NCI-H345 treated with DMSO at 0.1 percent for 48 hours (cell line): ENCODE measurements around the gene DPP3.
"Not testable (repeated sequence)": the region's sequence is repeated elsewhere in the genome, so short reads cannot be mapped to it uniquely, and the experiment has no call there.

Experiments used
- DNase-seq: peaks from one replicate; lab custom pipeline; 2025; ENCODE audit not compliant: unreplicated experiment; lab: John Stamatoyannopoulos, UW

Gene DPP3

DNA sequence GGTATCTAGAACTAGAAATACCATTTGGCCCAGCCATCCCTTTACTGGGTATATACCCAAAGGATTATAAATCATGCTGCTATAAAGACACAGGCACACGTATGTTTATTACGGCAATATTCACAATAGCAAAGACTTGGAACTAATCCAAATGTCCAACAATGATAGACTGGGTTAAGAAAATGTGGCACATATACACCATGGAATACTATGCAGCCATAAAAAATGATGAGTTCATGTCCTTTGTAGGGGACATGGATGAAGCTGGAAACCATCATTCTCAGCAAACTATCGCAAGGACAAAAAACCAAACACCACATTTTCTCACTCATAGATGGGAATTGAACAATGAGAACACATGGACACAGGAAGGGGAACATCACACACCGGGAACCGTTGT lies 16.1 kb upstream of the DPP3 start:
- not testable (repeated sequence) for DNase-seq

DNA sequence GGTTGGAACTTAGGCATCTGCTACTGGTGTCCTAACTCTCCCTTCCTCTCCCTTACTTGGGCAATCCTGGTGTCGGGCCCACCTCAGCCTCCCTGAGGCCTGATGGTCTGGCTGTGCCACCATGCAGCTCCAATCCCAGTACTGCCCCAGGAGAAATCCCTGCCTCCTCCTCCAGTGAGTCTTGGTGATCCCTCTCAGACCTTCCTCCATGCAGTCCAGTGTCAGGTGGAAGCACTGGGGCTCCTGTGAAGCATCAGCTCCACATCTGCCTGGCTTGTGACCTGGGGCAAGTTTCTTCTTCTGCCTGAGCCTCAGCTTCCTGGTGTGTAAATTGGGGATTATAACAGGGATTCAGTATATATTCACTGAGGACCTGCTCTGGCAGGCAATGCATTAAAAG lies 15.3 kb upstream of the DPP3 start:
- DNase-seq: no peak

DNA sequence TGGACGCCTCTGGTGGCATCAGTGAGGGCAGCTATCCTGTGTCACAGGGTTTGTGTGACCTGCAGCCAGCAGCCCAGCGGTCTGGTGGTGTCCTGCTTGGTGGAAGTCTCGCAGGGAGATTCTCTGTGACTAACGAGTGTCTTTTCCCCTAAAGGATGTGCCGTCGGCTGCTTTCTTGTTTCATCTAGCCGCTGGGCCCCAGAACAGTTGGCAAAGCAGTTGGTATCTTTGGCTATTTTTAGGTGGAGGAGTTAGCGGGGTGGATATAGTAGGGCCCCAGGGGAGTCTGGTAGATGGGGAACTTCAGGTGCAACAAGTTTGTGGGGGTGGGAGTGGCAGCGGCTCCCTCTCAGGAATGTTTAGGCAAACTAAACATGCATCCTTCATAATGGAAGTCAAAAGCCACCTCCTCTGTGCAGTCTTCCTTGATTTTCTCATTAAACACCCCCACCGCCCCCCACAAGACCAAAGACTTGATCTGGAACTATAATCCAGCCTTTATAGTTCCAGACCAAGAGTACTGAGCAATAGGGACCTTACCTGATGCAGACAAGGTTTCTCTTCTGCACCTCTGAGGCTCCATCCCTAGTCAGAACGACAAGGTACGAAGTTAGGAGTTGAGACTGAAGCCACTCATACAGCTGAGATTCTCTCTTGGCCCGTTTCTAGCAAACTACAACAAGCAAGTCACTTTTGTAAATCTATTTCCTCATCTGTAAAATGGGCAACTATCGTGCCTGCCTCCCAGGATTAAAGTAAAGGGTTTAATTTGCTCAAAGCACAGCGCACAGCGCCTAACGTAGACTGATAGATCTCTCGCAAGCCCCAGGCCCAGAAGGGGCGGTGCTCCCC lies 14.6 kb upstream of the DPP3 start:
- no peak for DNase-seq

GRCh38 chr11:66466225-66467033 lies 13.8 kb upstream of the DPP3 start, which contains the start of gene PELI3:
TSS of gene PELI3 (plus strand) at chr11:66466905. CDS start at chr11:66468129, 1,224 bp downstream.
- peak; percentile 76 for DNase-seq

DNA sequence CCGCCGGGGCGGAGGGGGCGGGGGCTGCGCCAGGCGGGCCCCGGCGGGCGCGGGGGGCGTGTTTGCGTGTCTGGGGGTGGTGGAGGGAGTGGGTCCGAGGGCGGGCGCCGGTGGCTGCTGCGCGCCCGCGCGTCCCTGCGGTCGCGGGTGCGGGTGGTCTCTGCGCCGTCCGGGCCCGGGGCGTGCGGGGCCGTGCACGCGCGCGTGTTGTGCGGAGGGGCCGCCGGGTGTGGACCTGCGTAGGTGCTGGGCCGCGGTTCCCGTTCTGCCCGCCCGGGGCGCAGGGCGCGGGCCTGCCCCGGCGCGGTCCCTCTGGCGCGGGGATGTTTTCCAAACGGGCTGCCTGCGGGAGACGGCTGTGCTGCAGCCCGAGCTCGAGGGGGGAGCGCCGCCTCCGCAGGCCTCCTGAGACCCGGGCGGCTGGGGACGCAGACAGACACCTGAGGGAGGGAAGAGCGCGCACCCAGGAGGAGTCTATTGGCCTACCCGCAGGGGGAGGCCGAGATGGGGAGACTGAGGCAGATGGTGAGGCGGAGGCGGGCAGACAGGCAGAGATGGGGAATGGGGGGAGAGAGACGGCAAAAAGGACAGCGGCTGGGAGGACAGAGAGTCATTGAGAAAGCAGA lies 13.1 kb upstream of the DPP3 start:
- no peak for DNase-seq

DNA sequence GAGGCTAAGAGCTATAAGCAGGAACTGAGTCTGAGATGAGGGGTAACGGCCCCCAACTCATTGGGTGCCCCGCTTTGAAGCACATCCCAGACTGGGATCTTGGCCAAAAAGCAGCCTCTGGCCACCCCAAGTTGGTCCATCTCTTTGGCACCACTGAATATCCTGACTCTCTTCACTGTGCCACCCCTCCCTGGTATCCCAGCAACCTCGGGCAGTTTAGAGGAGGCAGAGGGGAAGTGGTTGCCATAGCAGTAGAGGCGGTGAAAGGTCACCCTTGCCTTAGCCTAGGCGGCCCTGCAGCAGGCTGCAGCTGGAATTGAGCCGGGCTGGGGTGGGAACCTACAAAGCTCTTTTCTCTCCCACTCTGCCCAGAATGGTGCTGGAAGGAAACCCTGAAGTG lies 12.5 kb upstream of the DPP3 start:
- no peak for DNase-seq

- DNase-seq: no peak
Measured at GRCh38 chr11:66468691-66469090, 11.5 kb upstream of the DPP3 start.

- DNase-seq: no peak
Measured at GRCh38 chr11:66469441-66469840, 10.8 kb upstream of the DPP3 start.

DNA sequence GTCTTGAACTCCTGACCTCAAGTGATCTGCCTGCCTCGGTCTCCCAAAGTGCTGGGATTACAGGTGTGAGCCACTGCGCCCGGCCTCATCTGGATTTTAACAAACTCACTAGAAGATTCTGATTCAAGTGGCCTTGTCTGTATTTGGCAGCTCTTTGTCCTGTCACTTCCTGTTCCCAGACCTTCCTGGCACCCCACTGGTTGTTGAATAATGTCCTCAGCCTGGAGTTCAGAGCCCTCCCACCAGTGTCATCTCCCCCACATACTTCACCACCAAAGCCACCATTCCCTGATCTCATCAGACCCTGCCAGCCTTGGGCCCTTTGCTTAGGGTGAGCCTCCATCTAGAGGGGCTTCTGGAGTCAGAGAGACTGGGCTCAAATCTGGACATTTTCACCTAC lies 10.2 kb upstream of the DPP3 start:
- DNase-seq: no peak

DNA sequence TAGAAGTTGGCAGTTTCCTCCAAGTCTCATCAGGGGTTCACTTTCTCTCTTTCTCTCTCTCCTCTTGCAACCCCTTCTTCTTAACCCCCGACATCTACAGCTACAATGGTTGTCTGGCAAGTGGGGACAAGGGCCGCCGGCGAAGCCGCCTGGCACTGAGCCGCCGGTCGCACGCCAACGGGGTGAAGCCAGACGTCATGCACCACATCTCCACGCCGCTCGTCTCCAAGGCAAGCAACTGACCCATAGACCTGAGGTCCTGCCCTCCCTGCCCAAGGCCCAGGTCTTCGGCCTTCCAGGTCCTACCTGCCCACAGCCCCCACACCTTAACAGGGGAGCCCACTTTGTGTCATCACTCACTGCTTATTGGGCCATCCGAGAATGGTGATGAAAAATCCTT lies 9.1 kb upstream of the DPP3 start:
- no peak for DNase-seq

DNA sequence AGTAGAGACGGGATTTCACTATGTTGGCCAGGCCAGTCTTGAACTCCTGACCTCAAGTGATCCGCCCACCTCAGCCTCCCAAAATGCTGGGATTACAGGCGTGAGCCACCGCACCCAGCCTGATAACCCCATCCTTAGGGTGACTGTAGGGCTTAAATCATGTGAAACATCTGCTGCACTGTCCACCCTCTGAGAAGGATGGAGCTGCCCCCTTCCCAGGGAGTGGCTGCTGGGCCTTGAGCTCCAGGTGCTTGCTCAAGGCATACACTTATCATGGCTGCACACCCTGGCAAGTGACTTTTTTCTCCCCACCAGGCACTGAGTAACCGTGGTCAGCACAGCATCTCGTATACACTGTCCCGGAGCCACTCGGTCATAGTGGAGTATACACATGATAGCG lies 8.2 kb upstream of the DPP3 start:
- DNase-seq: no peak

DNA sequence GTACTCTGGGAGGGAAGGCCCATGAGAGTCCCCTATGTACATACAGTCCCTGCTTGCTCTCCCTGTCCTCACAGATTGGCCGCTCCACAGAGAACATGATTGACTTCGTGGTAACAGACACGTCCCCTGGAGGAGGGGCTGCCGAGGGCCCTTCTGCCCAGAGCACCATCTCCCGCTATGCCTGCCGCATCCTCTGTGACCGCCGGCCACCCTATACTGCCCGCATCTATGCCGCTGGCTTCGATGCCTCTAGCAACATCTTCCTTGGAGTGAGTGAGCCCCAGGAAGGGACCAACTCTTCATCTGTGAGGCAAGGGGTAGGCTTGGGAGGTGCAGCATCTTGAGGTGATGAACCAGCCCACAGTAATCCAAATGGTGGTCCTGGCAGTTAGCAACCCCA lies 7.1 kb upstream of the DPP3 start:
- DNase-seq: no peak

DNA sequence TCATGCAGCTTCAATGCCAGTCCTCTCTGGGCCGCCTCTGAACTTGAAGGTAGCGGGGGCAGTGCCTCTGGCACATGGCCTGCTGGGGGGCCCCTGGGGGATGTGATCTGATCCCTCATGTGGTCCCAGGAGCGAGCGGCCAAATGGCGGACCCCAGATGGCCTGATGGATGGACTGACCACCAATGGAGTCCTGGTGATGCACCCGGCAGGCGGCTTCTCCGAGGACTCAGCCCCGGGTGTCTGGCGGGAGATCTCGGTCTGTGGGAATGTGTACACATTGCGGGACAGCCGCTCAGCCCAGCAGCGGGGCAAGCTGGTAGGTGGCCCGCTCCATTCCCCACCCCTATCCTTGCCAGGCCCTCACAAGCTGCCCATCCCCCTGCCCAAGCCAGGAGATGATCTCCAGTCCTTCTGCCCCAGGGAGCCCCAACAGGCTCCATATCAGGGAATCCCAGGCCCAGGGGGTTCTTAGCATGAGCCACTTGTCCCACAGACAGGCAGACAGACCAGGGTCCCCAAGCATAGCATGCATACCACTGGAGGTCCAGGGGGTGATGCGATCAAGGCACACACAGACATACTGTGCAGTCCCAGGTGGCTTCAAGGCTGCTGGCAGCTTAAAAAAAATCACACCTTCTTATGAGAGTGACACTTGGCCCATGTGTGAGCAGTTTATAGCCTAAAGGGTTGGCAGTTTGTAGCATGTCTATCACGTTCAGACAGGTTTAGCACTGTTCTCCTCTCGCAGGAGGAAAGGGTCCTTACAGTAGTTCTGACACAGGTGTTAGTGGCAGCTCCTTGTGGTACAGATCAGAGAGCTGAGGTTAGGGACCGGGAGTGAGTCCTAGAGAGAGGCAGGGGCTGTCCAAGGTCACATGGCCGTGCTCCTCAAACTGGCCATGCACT lies 6.4 kb upstream of the DPP3 start:
- DNase-seq: no peak

DNA sequence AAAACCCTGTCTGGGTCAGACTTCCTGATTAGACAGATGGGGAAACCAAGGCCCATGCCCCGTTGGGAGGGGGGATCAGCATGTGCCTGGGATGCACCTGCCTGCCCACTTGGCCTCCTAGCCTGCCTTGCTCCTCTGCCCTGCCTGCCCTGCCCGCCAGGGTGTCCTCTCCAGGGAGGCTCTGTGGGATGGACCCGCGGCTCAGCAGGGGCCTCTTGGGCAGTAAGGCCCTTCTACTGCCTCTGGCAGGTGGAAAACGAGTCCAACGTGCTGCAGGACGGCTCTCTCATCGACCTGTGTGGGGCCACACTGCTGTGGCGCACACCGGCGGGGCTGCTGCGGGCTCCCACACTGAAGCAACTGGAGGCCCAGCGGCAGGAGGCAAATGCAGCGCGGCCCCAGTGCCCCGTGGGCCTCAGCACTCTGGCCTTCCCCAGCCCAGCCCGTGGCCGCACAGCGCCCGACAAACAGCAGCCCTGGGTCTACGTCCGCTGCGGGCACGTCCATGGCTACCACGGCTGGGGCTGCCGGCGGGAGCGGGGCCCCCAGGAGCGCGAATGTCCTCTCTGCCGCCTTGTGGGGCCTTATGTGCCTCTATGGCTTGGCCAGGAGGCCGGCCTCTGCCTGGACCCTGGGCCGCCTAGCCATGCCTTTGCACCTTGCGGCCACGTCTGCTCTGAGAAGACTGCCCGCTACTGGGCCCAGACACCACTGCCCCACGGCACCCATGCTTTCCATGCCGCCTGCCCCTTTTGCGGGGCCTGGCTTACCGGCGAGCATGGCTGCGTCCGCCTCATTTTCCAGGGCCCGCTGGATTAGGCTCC lies 4.7 kb upstream of the DPP3 start:
- no peak for DNase-seq

DNA sequence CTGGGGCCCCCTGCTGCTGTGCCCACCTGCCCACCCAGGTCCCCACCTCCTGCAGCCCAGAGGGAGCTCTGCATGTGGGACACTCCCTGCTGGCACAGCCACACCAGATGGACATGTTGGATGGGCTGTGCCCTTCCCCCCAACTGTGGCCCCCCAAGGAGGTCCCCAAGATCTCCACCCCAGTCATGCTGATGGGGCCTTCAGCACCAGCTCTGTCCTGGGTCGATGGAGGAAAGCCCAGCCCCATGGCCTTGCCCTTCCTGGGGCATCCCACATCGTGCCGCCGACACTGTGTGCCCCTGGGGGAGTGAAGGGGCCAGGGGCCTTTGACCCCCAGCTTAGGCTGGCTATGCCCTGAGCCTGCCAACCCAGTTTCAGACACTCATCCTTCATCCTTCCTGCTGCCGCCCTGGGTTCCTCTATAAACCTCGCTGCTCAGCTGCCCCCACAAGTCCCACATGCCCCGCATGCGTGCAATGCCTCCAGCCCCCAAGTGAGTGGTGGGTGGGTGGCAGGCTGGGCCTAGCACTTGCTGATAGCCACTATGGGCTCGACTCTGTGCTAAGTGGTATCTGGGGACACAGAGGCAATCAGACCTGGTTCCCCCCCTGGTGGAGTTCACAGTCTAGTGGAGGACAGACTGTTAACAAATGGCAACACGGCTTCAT lies 3.9 kb upstream of the DPP3 start:
- DNase-seq: no peak

DNA sequence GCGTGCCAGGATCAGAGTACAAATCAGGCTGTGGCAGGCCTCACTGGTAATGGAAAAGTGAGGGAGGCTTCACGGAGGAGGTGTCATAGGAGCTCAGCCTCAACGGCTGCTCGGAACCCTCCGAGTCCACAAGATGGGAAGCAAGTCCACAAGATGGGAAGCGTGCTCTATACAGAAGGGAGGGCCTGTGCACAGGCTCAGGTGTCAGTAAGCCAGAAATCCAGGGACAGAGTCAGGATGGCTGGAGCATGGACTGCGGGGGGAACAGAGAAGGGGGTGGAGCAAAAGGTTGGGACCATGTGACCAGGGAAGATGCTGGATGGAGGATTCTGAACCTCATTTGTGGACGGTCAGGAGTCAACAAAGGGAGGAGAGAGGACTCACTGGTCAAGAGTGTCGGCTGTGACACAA lies 3.4 kb upstream of the DPP3 start:
- no peak for DNase-seq

DNA sequence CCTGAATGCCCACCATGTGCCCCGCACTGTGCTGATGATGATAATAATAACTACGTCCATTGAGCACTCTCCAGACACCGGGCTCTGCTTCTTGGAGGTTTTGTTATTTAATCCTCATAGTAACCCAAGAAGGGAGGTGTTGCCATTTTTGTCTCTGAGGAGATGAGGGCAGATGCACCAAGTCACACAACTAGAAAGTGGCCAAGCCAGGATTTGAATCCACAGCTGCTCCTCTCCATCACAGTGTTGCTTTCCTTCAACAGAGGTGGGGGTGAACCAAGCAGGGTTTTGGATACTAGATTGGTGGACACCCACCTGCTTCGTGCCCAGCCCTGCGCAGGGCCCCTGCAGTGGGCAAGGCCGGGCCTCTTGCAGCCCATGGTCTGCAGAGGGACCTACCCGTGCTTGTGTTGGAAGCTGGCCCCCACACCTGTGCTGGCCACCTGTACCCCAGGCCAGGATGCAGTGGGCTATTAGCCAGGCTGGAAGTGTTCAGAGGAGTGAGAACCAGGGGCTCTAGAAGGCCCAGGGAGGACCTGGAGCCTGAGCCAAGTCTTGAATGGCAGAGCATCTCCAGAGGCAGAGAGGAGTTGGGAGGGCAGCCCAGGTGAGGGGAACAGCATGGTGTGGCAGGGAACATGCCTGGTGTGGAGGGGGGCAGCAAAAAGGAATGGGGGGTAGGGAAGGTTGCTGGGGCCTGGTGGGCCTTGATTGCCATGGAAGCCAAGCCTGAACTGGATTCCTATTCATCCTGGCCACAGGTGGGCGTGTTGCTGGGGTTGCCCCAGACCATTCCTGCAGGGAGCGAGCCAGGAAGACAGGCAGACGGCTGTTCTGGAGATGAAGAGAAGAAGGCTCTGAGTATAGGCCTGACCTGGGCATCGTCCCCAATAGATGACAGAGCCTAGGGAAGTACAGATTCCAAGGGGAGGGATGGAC lies 2.7 kb upstream of the DPP3 start:
- no peak for DNase-seq

DNA sequence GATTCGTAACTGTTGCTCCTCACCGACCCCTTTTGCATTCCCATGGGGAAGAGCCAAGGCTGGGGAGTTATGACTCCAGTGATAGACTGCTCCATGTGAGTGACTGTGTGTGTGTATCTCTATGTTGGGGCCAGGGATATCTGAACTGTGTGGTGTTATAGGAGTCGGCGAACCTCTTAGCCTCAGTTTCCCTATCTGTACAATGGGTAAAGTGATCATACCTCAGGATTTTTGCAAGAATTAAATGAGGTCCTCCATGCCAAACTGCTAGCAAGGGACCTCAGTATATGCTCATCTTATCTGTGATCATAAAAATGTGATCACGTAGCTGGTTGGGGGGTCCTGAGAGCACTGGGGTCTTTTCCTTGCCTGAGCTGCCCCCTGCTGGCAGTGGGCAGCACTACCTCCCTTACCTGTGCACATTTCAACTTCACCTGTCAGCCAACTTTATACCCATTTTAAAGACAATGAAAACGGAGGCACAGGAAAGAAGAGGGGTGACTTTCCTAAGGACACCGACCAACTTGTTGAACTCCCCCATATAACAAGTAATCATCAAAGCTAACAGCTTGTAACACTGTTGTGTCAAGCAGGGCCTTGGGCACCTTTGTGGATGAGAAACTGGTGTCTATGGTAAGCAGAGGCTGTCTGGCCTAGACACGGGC lies 1.4 kb upstream of the DPP3 start:
- no peak for DNase-seq
